ENCODE data around the gene CYP4F22. TPM values are rescaled to one million over a fixed set of nuclear protein-coding genes. Genes with fewer than 3 reads are reported as not detected.

The CYP4F22 gene
- total RNA-seq, 1 experiment from 2014 or later, result not detected

- H3K27ac Mint-ChIP-seq (ENCODE audit: unreplicated experiment), result no peak overlapping the region
- peaks cover 17% of the 10 kb centered on the region for H3K27me3 Mint-ChIP-seq (ENCODE audit: insufficient read depth, unreplicated experiment)
- no peaks in the 10 kb centered on the region for H3K4me1 ChIP-seq
- H3K4me1 Mint-ChIP-seq (ENCODE audit: low read depth, unreplicated experiment), result peaks cover 6% of the 10 kb centered on the region
- CTCF ChIA-PET, result no interaction called here
- peak; percentile 86 to 88 for TF ChIP-seq CTCF (IDR thresholded peaks at IDR 0.05; ENCODE audit: insufficient read depth in 1 of 2, low read depth in 1 of 2, low read length in 1 of 2, severe bottlenecking in 1 of 2, unreplicated experiment in 1 of 2)
- no peaks in the 10 kb centered on the region for H3K36me3 Mint-ChIP-seq (ENCODE audit: insufficient read depth, unreplicated experiment)
- no peaks in the 10 kb centered on the region for H3K9me3 ChIP-seq
- no peaks in the 10 kb centered on the region for H3K36me3 ChIP-seq (ENCODE audit: control insufficient read depth, insufficient read depth, low read length)
- intact Hi-C loops (cut with micrococcal nuclease; ENCODE audit: unreplicated experiment), result no loop called here
- BruUV-seq (replicated peaks), result no TSS peak
- peaks cover 2% of the 10 kb centered on the region for H3K27me3 ChIP-seq (replicated peaks; ENCODE audit: control insufficient read depth, insufficient read depth, low read length)
- no peaks in the 10 kb centered on the region for H3K9me3 Mint-ChIP-seq (ENCODE audit: unreplicated experiment)
- POLR2A ChIA-PET, result no interaction called here
- H3K4me3 ChIP-seq (ENCODE audit: low read depth, low read length), result no peak overlapping the region
- no peak overlapping the region for H3K4me3 Mint-ChIP-seq (ENCODE audit: unreplicated experiment)
- DNase-seq, result peak; percentile 62 to 81
These were observed 76.3 kb downstream of the CYP4F22 start for GRCh38 chr19:15584541-15585115.

- ChIA-PET CTCF (no interaction called here), POLR2A (no interaction called here)
- H3K4me1 Mint-ChIP-seq (ENCODE audit: low read depth, unreplicated experiment), result peaks cover 6% of the 10 kb centered on the region
- no TSS peak for BruUV-seq (replicated peaks)
- no peak for TF ChIP-seq CTCF (IDR thresholded peaks at IDR 0.05; ENCODE audit: insufficient read depth in 1 of 2, low read depth in 1 of 2, low read length in 1 of 2, severe bottlenecking in 1 of 2, unreplicated experiment in 1 of 2)
- no peak overlapping the region for H3K27ac Mint-ChIP-seq (ENCODE audit: unreplicated experiment)
- Histone ChIP-seq H3K9me3 (no peaks in the 10 kb centered on the region), H3K4me3 (ENCODE audit: low read depth, low read length) (no peak overlapping the region), H3K36me3 (ENCODE audit: control insufficient read depth, insufficient read depth, low read length) (no peaks in the 10 kb centered on the region), H3K4me1 (no peaks in the 10 kb centered on the region), H3K27me3 (replicated peaks; ENCODE audit: control insufficient read depth, insufficient read depth, low read length) (no peaks in the 10 kb centered on the region)
- no peak overlapping the region for H3K4me3 Mint-ChIP-seq (ENCODE audit: unreplicated experiment)
- peaks cover 6% of the 10 kb centered on the region for H3K27me3 Mint-ChIP-seq (ENCODE audit: insufficient read depth, unreplicated experiment)
- no peaks in the 10 kb centered on the region for H3K36me3 Mint-ChIP-seq (ENCODE audit: insufficient read depth, unreplicated experiment)
- no peaks in the 10 kb centered on the region for H3K9me3 Mint-ChIP-seq (ENCODE audit: unreplicated experiment)
- DNase-seq, result no peak
- intact Hi-C loops (cut with micrococcal nuclease; ENCODE audit: unreplicated experiment), result no loop called here
These were observed 79.3 kb downstream of the CYP4F22 start for GRCh38 chr19:15587663-15588062.

GRCh38 chr19:15588265-15588664, 79.9 kb downstream of the CYP4F22 start:
- intact Hi-C loops (cut with micrococcal nuclease; ENCODE audit: unreplicated experiment), result no loop called here
- H3K27ac Mint-ChIP-seq (ENCODE audit: unreplicated experiment), result no peak overlapping the region
- Histone ChIP-seq H3K9me3 (no peaks in the 10 kb centered on the region), H3K4me3 (ENCODE audit: low read depth, low read length) (no peak overlapping the region), H3K36me3 (ENCODE audit: control insufficient read depth, insufficient read depth, low read length) (no peaks in the 10 kb centered on the region), H3K27me3 (replicated peaks; ENCODE audit: control insufficient read depth, insufficient read depth, low read length) (no peaks in the 10 kb centered on the region), H3K4me1 (no peaks in the 10 kb centered on the region)
- no peaks in the 10 kb centered on the region for H3K9me3 Mint-ChIP-seq (ENCODE audit: unreplicated experiment)
- BruUV-seq (replicated peaks), result no TSS peak
- no peaks in the 10 kb centered on the region for H3K36me3 Mint-ChIP-seq (ENCODE audit: insufficient read depth, unreplicated experiment)
- ChIA-PET CTCF (interaction anchor here (0.6 kb wide), 1 partner anchor 289 kb away, joined by 3 read pairs; no protein-coding TSS in a partner anchor), POLR2A (no interaction called here)
- no peak for DNase-seq
- peaks cover 6% of the 10 kb centered on the region for H3K27me3 Mint-ChIP-seq (ENCODE audit: insufficient read depth, unreplicated experiment)
- peaks cover 6% of the 10 kb centered on the region for H3K4me1 Mint-ChIP-seq (ENCODE audit: low read depth, unreplicated experiment)
- no peak for TF ChIP-seq CTCF (IDR thresholded peaks at IDR 0.05; ENCODE audit: insufficient read depth in 1 of 2, low read depth in 1 of 2, low read length in 1 of 2, severe bottlenecking in 1 of 2, unreplicated experiment in 1 of 2)
- no peak overlapping the region for H3K4me3 Mint-ChIP-seq (ENCODE audit: unreplicated experiment)
